Activated T-helper 17 cell treated with anti-CD3 and anti-CD28 coated beads, Interleukin-2, amount 50 U/mL, for 72 hours (primary cell): ENCODE measurements around the gene CYTH2. TPM values are rescaled to one million over a fixed set of nuclear protein-coding genes. Genes with fewer than 3 reads are reported as not detected.

Experiments used
- ATAC-seq: fragments of 150-1000 bp; cut with Tn5 transposase; replicated peaks from 2 replicates; pipeline ENCODE4 v1.10.0; 2021; ENCODE audit warnings: mild to moderate bottlenecking, moderate library complexity
- H3K27ac Mint-ChIP-seq: one replicate; pipeline ENCODE4 v1.8.0; 2022; ENCODE audit warnings: mixed read lengths
- H3K27me3 Mint-ChIP-seq: one replicate; pipeline ENCODE4 v1.8.0; 2022; ENCODE audit warnings: mixed read lengths
- H3K36me3 Mint-ChIP-seq: one replicate; pipeline ENCODE4 v1.8.0; 2022; ENCODE audit warnings: low read depth, mild to moderate bottlenecking, mixed read lengths
- H3K4me1 Mint-ChIP-seq: one replicate; pipeline ENCODE4 v1.8.0; 2022; ENCODE audit warnings: mixed read lengths
- H3K4me3 Mint-ChIP-seq: one replicate; pipeline ENCODE4 v1.8.0; 2022; ENCODE audit warnings: mild to moderate bottlenecking, mixed read lengths
- H3K9me3 Mint-ChIP-seq: one replicate; pipeline ENCODE4 v1.8.0; 2022; ENCODE audit warnings: mixed read lengths
- total RNA-seq, 2 donors: library from RNA; stranded (reverse); gene quantifications; one replicate each; pipeline ENCODE4 v1.2.3, GENCODE V29; 2022

Gene CYTH2
- total RNA-seq, 2 donors from 2014 or later: 30.6 to 35.4 TPM

GRCh38 chr19:48501494-48502349 is 32.6 kb downstream of the CYTH2 start:
- Mint-ChIP-seq H3K27ac (peak overlapping the region; percentile 71), H3K4me3 (peak overlapping the region; percentile 70), H3K27me3 (no peaks in the 10 kb centered on the region), H3K9me3 (no peaks in the 10 kb centered on the region), H3K4me1 (peaks cover 15% of the 10 kb centered on the region), H3K36me3 (no peaks in the 10 kb centered on the region)
- peak; percentile 77 for ATAC-seq

GRCh38 chr19:48502350-48503018 is 33.3 kb downstream of the CYTH2 start:
- Mint-ChIP-seq H3K4me3 (peak overlapping the region; percentile 70), H3K36me3 (no peaks in the 10 kb centered on the region), H3K27ac (no peak overlapping the region), H3K9me3 (no peaks in the 10 kb centered on the region), H3K27me3 (no peaks in the 10 kb centered on the region), H3K4me1 (peaks cover 15% of the 10 kb centered on the region)
- ATAC-seq: no peak

- H3K4me1 Mint-ChIP-seq: peaks cover 10% of the 10 kb centered on the region
- H3K27me3 Mint-ChIP-seq: no peaks in the 10 kb centered on the region
- H3K36me3 Mint-ChIP-seq: no peaks in the 10 kb centered on the region
- H3K9me3 Mint-ChIP-seq: no peaks in the 10 kb centered on the region
- H3K4me3 Mint-ChIP-seq: no peak overlapping the region
- H3K27ac Mint-ChIP-seq: no peak overlapping the region
- peak; percentile 20 for ATAC-seq
Measured at GRCh38 chr19:48506138-48506733, 37.1 kb downstream of the CYTH2 start.

- Mint-ChIP-seq H3K27ac (no peak overlapping the region), H3K4me1 (peaks cover 4% of the 10 kb centered on the region), H3K27me3 (no peaks in the 10 kb centered on the region), H3K36me3 (no peaks in the 10 kb centered on the region), H3K4me3 (no peak overlapping the region), H3K9me3 (no peaks in the 10 kb centered on the region)
- ATAC-seq: no peak
Measured at GRCh38 chr19:48507911-48508439, 38.8 kb downstream of the CYTH2 start.

- Mint-ChIP-seq H3K27me3 (no peaks in the 10 kb centered on the region), H3K4me1 (peaks cover 2% of the 10 kb centered on the region), H3K27ac (no peak overlapping the region), H3K4me3 (no peak overlapping the region), H3K36me3 (no peaks in the 10 kb centered on the region), H3K9me3 (no peaks in the 10 kb centered on the region)
- no peak for ATAC-seq
Measured at GRCh38 chr19:48508729-48509411, 39.7 kb downstream of the CYTH2 start.

GRCh38 chr19:48509467-48510194 is 40.5 kb downstream of the CYTH2 start:
- no peak for ATAC-seq
- Mint-ChIP-seq H3K27ac (no peak overlapping the region), H3K27me3 (no peaks in the 10 kb centered on the region), H3K36me3 (no peaks in the 10 kb centered on the region), H3K9me3 (no peaks in the 10 kb centered on the region), H3K4me1 (peaks cover 5% of the 10 kb centered on the region), H3K4me3 (no peak overlapping the region)

GRCh38 chr19:48510421-48511268 is 41.5 kb downstream of the CYTH2 start:
- no peaks in the 10 kb centered on the region for H3K9me3 Mint-ChIP-seq
- no peaks in the 10 kb centered on the region for H3K27me3 Mint-ChIP-seq
- peaks cover 5% of the 10 kb centered on the region for H3K4me1 Mint-ChIP-seq
- H3K4me3 Mint-ChIP-seq: no peak overlapping the region
- no peaks in the 10 kb centered on the region for H3K36me3 Mint-ChIP-seq
- peak; percentile 70 for ATAC-seq
- peak overlapping the region; percentile 73 for H3K27ac Mint-ChIP-seq

GRCh38 chr19:48511321-48511731 is 42.2 kb downstream of the CYTH2 start:
- ATAC-seq: peak; percentile 20
- Mint-ChIP-seq H3K4me1 (peaks cover 5% of the 10 kb centered on the region), H3K27ac (no peak overlapping the region), H3K9me3 (no peaks in the 10 kb centered on the region), H3K36me3 (no peaks in the 10 kb centered on the region), H3K27me3 (no peaks in the 10 kb centered on the region), H3K4me3 (no peak overlapping the region)

- ATAC-seq: peak; percentile 43
- Mint-ChIP-seq H3K9me3 (no peaks in the 10 kb centered on the region), H3K27me3 (no peaks in the 10 kb centered on the region), H3K27ac (peak within 1 kb of the TSS; percentile 73), H3K4me3 (no peak within 1 kb of the TSS), H3K4me1 (peaks cover 5% of the 10 kb centered on the region), H3K36me3 (no peaks in the 10 kb centered on the region)
Measured at GRCh38 chr19:48511800-48512503, 42.8 kb downstream of the CYTH2 start, which contains the start of gene LMTK3. Gene LMTK3, minus strand, starts transcription at chr19:48511835. Its CDS starts 259 bp downstream, at chr19:48511576.

- H3K36me3 Mint-ChIP-seq: no peaks in the 10 kb centered on the region
- H3K4me1 Mint-ChIP-seq: peaks cover 5% of the 10 kb centered on the region
- no peaks in the 10 kb centered on the region for H3K27me3 Mint-ChIP-seq
- no peak for ATAC-seq
- no peak overlapping the region for H3K27ac Mint-ChIP-seq
- H3K4me3 Mint-ChIP-seq: no peak overlapping the region
- H3K9me3 Mint-ChIP-seq: no peaks in the 10 kb centered on the region
Measured at GRCh38 chr19:48512504-48513288, 43.5 kb downstream of the CYTH2 start.

GRCh38 chr19:48513289-48514122 is 44.3 kb downstream of the CYTH2 start:
- Mint-ChIP-seq H3K27me3 (no peaks in the 10 kb centered on the region), H3K4me1 (peaks cover 5% of the 10 kb centered on the region), H3K36me3 (no peaks in the 10 kb centered on the region), H3K9me3 (no peaks in the 10 kb centered on the region), H3K27ac (peak overlapping the region; percentile 71), H3K4me3 (no peak overlapping the region)
- ATAC-seq: peak; percentile 76
